GM18508 (cell line): Measurements from ENCODE around the gene ASPSCR1.

ENCODE experiments used
- ATAC-seq: cut with Tn5 transposase; IDR thresholded peaks from one replicate; pipeline ENCODE4 v1.9.1; 2021; ENCODE audit warnings: moderate number of reproducible peaks; ENCODE audit not compliant: insufficient read depth, unreplicated experiment

The ASPSCR1 gene

GRCh38 chr17:81958633-81959342 is 18.6 kb upstream of the ASPSCR1 start:
- ATAC-seq = no peak

- no peak for ATAC-seq
Observed at GRCh38 chr17:81959362-81960129, 17.9 kb upstream of the ASPSCR1 start.

DNA sequence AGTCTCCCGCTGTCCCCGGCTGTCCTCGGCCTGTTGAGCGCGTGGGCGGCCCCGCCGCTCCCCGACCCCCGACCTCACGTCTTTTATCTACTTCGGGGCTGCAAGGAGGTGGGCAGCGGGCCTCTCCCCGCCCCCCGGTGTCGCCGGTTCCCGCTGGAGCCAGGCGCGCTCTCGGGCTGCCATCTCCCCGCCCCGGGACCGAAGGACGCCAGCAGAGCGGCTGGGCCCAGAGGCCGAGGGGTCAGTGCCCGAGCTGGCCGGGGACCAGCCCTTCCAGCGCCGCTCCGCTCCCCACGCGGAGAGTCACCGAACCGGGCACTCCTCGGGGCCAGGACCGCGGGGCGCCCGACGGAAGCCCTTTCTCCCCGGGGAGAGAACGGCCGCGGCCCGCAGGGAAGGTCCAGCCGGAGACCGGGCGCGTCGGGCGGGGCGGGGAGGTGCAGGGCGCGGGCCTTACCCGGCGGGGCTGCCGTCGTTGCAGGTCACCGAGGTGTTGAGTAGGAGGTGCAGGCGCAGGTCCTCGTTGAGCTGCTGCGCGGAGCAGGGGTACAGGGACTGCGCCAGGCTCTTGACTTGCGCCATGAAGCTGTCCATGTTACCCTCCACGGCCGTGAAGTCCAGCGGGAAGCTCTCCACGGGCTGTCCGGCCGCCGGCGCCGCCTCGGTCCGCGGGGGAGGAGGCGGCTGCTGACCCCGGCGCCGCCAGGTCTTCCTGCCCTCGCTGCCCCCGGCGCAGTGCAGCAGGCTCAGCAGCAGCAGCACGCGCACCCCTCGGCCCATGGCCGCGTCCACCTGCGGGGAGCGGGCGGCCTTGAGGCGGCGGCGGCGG is 17.1 kb upstream of the ASPSCR1 start:
- ATAC-seq = no peak

GRCh38 chr17:81961087-81961511 is 16.3 kb upstream of the ASPSCR1 start, which contains the start of gene NOTUM:
Gene NOTUM (minus strand): TSS chr17:81961187. CDS start chr17:81960909, 278 bp downstream.
- ATAC-seq = no peak

DNA sequence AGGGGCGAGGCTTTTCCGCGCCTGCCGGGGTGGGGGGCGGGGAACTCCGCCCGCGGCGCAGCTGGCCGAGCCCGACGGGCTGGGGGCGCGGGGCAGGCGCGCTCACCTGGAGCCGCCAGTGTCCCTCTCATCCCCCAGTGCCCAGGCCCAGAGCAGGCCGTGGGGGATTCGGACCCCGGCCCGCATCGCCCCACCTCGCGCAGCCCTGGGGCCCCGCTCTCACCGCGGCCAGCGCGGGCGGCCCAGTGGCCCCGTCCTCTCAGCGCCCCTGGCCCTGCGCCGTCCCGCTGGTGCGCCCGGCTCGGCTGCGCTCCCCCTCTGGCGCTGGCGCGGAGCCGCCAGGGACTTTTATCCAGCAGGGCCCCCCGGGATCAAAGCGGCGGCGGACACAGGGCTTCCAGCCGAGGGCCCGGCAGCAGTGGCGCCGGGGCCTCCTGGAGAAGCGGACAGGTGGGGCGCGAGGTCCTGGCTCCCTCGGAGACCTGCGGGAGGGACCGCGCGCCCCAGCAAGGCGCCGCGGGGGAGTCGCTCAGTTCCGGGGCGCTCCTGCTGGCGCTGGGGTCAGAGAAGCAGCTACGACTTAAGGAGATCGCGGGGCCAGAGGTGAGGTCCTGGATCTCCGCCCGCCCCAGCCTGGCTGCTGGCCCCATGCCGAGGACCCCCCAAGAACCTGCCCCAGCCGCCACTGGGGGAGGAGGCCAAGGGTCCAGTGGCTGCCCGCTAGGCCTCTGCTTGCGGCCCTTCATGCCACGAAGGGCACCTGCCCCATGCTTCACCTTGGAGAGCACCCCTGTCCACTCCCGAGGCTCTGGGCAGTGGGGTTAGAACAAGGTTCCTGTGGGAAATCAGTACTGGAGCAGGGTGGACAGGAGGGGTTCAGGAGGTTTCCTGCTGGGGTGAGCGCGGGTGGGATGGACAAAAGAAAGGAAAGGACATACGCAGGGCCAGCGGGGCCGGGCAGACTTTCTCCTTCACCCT is 15.6 kb upstream of the ASPSCR1 start:
- no peak for ATAC-seq

- ATAC-seq = no peak
Observed at GRCh38 chr17:81962499-81963441, 14.7 kb upstream of the ASPSCR1 start.

GRCh38 chr17:81964081-81964849 is 13.2 kb upstream of the ASPSCR1 start:
- no peak for ATAC-seq

DNA sequence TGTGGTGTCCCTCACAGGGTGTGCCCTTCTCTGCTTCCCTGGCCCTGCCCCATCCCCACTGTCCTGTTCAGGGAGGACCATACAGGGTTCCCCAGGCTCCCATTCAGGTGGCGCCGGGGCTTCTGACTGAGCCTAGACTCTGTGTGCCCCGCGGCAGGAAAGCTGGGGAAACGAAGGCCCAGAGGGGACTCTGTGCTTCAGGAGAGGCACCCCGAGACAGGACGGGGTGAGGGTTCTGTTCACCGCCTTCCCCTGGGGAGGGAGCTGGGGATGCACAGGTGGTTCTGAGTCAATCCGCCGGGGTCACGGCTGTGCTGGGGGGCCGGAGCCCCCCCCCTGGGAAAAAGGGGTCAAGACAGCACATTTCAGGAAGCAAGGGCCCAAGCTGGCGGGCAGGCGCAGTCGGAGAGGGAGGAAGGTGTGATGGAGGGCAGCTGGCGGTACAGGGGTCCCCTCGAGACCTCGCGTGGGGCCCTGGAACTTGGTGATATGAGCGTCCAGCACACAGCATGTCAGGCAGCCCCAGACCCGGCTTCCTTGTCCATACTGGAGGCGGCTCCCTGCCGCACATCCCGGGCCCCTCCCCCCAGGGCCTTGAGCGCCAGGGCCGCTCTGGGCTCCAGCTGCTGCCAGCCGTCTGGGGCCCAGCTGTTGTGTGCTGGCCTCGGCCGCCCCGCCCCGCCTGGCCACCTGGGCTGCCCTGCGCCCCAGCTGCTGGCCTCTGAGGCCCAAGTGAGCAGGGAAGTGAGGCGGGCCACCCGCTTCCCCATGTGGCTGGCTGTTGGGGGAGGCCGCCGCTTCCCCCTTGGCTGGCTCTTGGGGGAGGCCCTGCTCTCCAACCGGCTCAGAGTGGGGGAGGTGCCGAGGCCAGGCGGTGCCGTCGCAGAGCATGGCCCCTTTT is 10.8 kb upstream of the ASPSCR1 start:
- ATAC-seq = no peak

DNA sequence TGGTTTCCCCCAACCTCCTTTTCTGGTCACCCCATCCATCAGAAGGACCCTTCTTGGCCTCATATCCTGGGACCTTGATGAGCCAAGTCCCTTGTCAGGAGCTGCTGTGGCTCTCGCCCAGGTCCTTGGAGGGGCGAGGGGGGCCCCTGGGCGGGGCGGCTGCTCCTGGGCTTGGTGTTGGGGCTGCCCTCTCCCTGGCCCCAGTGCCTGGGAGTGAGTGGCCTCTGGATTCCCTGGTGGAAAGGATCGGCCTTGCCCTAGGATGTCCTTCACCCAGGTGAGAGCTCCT is 10.2 kb upstream of the ASPSCR1 start:
- ATAC-seq = no peak

- ATAC-seq = no peak
Observed at GRCh38 chr17:81967533-81968395, 9.7 kb upstream of the ASPSCR1 start.

DNA sequence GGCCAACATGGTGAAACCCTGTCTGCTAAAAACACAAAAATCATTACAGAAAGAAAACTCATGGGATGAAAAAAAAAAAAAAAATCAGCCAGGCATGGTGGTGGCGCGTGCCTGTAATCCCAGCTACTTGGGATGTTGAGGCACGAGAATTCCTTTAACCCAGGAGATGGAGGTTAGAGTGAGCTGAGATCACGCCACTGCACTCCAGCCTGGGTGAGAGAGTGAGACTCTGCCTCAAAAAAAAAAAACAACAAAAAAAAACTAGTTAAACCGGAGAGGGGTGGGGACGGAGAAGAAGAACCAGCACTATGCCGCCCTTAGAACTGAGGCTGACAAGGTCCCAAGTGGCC is 9.1 kb upstream of the ASPSCR1 start:
- ATAC-seq = no peak

DNA sequence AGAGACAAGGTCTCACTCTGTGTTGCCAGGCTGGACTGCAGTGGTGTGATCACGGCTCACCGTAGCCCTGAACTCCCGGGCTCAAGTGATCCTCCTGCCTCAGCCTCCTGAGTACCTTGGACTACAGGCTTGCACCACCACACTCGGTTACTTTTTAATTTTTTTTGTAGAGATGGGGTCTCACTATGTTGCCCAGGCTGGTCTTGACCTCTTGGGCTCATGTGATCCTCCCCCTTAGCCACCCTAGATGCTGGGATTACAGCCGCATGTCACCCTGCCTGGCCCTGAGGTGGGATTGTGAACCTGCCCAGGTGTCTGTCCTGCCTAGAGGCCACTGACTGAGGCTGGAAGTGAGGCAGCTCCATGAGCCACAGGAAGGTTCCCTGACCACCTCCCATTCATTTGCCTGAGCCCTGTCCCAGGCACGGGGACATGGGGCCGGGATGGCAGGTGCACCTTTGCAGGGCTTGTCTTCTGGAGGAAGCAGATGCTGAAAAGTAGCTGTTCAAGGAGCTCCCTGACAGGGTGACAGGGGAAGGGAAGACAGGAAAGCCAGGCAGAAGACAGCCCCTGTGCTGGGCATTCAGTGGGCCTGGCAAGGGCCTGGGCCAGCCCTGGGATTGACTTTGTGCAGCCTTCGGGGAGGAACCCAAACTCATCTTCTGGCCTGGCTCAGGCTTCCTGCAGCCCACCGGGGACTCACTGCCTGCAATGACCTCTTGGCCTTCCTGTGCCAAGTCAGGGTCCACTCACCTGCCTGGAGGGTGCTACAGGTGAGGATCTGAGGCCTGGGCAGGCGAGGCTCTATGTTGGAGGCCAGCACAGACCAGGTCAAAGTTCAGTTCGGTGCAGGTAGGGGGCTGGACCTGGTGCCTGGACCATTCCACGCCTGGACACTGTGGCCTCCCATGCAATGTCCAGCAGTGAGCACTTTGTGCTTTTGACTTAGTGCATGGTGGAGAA is 8.3 kb upstream of the ASPSCR1 start:
- no peak for ATAC-seq

DNA sequence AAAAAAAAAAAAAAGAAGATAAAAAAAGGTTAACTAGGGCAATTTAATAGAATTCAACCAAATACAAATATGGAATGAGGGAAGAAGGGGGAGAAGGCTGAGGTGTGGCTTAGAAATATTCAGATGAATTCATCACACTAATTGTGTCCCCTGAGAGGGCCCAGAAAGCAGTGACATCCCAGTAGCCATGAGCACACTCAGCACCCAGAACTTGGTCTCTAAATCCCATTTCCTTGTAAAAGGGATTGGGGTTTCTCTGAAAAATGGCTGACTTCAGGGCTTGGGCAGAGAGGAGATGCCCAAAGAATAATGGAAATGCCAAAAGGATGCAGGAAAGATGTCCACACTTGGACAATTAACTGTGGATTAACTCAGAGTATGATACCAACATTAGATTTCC is 4.0 kb upstream of the ASPSCR1 start:
- no peak for ATAC-seq

GRCh38 chr17:81976332-81977210 is 858 bp upstream of the ASPSCR1 start:
- no peak for ATAC-seq
